ENCODE results near the gene NOPCHAP1.

GRCh38 chr12:104990950-104991349 lies 4.8 kb downstream of the NOPCHAP1 start:
- TF ChIP-seq CTCF (IDR thresholded peaks at IDR 0.05) (no peak), POLR2AphosphoS5 (IDR thresholded peaks at IDR 0.05) (no peak), POLR2A (IDR thresholded peaks at IDR 0.05) (no peak)

All from prostate gland (tissue), 2 donors.